ENCODE data around the gene ANO6. TPM values are rescaled to one million over a fixed set of nuclear protein-coding genes. Genes with fewer than 3 reads are reported as not detected.
"Not testable (repeated sequence)": the region's sequence is repeated elsewhere in the genome, so short reads cannot be mapped to it uniquely, and the experiment has no call there.

Gene ANO6
- total RNA-seq, 2 donors from 2014 or later = 35.2 to 55.1 TPM

DNA sequence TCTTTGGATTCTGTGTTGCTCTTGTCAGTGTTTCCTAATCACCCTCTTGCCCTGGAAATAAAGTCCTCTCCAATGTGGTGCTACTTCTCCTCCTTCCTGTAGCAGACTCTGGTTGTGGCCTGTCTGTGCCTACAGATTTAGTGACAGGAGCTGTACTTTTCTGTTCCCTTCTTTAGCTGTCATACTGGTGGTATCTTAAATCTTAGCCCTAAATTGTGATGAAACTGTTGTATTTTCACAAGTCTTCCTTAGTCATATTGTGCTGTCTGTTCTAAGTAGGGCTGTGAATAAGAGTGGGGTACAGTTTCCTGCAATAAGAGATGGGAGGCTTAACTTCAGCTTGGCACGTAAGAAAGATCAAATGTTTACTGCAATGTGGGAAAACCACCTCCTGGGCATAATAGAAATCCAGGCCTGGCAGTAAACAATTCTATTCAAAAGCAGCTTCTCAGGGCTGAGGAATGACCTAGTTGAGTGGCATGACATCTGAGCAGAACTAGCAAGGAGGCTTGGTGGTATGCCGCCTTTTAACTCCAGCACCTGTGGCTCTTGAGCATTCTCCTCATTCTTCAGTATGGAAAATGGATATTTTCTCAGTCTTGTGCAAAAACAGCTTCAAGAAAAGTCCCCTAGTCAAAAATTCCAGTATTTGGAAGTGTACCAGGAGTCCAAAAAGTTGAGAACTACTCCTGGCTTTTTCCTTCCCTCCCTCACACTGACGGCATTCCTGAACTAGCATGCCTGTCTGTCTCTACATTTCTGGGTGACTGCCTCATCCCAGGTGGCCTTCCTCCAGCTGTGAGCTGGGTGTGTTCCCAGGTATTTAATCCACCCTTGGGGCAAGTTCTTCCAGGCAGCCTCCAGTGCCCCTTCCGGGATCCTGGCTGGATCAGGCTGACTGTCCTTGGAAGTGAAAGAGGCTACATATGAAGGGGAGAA, 19.5 kb downstream of the ANO6 start:
- H3K9me3 Mint-ChIP-seq = no peaks in the 10 kb centered on the region
- ATAC-seq = peak; percentile 94
- H3K36me3 Mint-ChIP-seq = peaks cover 5% of the 10 kb centered on the region
- no peaks in the 10 kb centered on the region for H3K27me3 Mint-ChIP-seq
- peak overlapping the region; percentile 88 to 95 for H3K27ac Mint-ChIP-seq
- H3K4me3 Mint-ChIP-seq = peak overlapping the region; percentile 81
- peaks cover 59 to 68% of the 10 kb centered on the region in 2 donors for H3K4me1 Mint-ChIP-seq (ENCODE audit: low read depth in 2 of 2)
- DNase-seq (ENCODE audit: low spot score) = no peak

- Mint-ChIP-seq H3K4me1 (ENCODE audit: low read depth in 2 of 2) (peaks cover 67 to 75% of the 10 kb centered on the region in 2 donors), H3K27ac (peak overlapping the region in 1 of 2 donors; percentile 53)
- DNase-seq (ENCODE audit: low spot score); H3K4me3 Mint-ChIP-seq; H3K27me3 Mint-ChIP-seq; H3K9me3 Mint-ChIP-seq; ATAC-seq; H3K36me3 Mint-ChIP-seq: not testable (repeated sequence)
Measured at GRCh38 chr12:45236383-45236782, 20.5 kb downstream of the ANO6 start.

DNA sequence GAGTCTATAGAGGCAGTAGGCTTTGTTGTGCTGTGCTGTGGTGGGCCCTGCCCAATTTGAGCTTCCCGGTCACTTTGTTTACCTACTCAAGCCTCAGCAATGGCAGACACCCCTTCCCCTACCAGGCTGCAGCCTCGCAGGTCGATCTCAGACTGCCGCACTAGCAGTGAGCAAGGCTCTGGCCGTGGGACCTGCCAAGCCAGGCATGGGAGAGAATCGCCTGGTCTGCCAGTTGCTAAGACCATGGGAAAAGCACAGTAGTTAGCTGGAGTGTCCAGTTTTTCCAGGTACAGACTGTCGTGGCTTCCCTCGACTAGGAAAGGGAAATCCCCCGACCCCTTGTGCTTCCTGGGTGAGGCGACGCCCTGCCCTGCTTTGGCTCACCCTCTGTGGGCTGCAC, 26.3 kb downstream of the ANO6 start:
- DNase-seq (ENCODE audit: low spot score) (no peak), ATAC-seq (no peak)
- Mint-ChIP-seq H3K4me3 (no peak overlapping the region), H3K27ac (no peak overlapping the region), H3K27me3 (no peaks in the 10 kb centered on the region), H3K4me1 (ENCODE audit: low read depth in 2 of 2) (peaks cover 35 to 51% of the 10 kb centered on the region in 2 donors), H3K9me3 (no peaks in the 10 kb centered on the region), H3K36me3 (peaks cover 5% of the 10 kb centered on the region)

DNA sequence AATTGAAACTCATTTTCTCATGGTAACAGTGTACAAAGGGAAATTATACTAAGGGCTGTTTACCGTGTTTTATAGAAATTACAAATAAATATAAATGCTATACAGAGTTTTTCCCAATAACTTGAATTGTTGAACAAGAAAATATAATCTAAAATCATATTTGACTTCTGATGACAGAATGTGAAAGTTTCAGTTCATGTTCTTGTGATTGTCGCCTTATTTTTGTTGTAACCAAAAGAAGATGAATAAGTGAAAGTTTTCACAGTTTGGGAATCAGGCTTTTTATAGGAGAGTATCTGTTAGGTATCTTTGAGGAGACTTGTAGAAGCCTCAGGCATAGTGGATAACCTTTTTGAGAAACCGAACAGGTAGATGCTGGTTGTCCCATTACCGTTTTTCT, 28.1 kb downstream of the ANO6 start:
- peaks cover 5% of the 10 kb centered on the region for H3K36me3 Mint-ChIP-seq
- DNase-seq (ENCODE audit: low spot score) (no peak), ATAC-seq (no peak)
- H3K4me3 Mint-ChIP-seq = peak overlapping the region; percentile 77
- H3K27me3 Mint-ChIP-seq = no peaks in the 10 kb centered on the region
- peaks cover 34 to 52% of the 10 kb centered on the region in 2 donors for H3K4me1 Mint-ChIP-seq (ENCODE audit: low read depth in 2 of 2)
- H3K9me3 Mint-ChIP-seq = no peaks in the 10 kb centered on the region
- peak overlapping the region; percentile 68 to 89 for H3K27ac Mint-ChIP-seq

GRCh38 chr12:45244561-45245343, 28.9 kb downstream of the ANO6 start:
- Mint-ChIP-seq H3K36me3 (peaks cover 5% of the 10 kb centered on the region), H3K27ac (peak overlapping the region; percentile 68 to 89), H3K4me3 (peak overlapping the region; percentile 77), H3K9me3 (no peaks in the 10 kb centered on the region), H3K27me3 (no peaks in the 10 kb centered on the region), H3K4me1 (ENCODE audit: low read depth in 2 of 2) (peaks cover 28 to 45% of the 10 kb centered on the region in 2 donors)
- DNase-seq (ENCODE audit: low spot score) = peak; percentile 71
- peak; percentile 90 to 97 for ATAC-seq

DNA sequence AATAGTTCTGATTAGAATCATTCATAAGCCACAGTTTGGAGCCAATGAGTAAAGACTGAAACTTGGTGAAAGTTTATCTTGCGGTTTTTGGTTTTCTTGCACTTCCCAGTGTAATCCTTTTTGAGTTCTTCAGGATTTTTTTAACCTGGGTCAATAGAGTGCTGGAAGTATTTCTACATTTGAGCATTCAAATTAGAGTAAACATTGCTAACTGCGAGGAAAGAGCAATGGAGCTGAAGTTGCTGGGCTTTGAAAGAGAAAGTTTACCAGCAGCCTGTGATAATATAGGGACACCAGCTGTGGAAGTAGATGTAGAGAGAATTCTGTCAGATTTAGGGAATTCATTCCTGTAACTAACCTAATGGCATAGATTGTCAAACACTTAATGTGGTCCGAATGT, 30.3 kb downstream of the ANO6 start:
- DNase-seq (ENCODE audit: low spot score) = no peak
- H3K27me3 Mint-ChIP-seq = no peaks in the 10 kb centered on the region
- peaks cover 5% of the 10 kb centered on the region for H3K36me3 Mint-ChIP-seq
- no peak overlapping the region for H3K4me3 Mint-ChIP-seq
- no peak for ATAC-seq
- H3K4me1 Mint-ChIP-seq (ENCODE audit: low read depth in 2 of 2) = peaks cover 18 to 32% of the 10 kb centered on the region in 2 donors
- H3K27ac Mint-ChIP-seq = peak overlapping the region in 1 of 2 donors; percentile 89
- no peaks in the 10 kb centered on the region for H3K9me3 Mint-ChIP-seq

DNA sequence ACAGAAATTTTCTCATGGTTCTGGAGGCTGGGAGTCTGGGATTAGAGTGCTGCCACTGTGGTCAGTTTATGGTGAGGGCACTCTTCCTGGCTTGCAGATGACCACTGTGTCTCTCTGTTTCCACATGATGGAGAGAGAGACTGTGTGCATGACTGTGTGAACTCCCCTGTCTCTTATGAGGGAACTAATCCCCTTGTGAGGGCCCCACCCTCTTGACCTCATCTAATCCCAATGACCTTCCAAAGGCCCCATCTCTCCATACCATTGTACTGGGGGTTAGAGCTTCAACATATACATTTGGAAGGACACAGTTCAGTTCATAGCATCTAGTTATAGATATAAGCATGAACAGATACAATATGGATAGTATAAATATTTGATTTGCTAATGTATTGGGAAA, 31.7 kb downstream of the ANO6 start:
- Mint-ChIP-seq H3K36me3 (peaks cover 5% of the 10 kb centered on the region), H3K4me3 (no peak overlapping the region), H3K27ac (peak overlapping the region in 1 of 2 donors; percentile 57), H3K9me3 (no peaks in the 10 kb centered on the region), H3K27me3 (no peaks in the 10 kb centered on the region), H3K4me1 (ENCODE audit: low read depth in 2 of 2) (peaks cover 16 to 24% of the 10 kb centered on the region in 2 donors)
- ATAC-seq (no peak), DNase-seq (ENCODE audit: low spot score) (no peak)

GRCh38 chr12:45248095-45248494, 32.2 kb downstream of the ANO6 start:
- DNase-seq (ENCODE audit: low spot score) (no peak), ATAC-seq (no peak)
- Mint-ChIP-seq H3K36me3 (peaks cover 5% of the 10 kb centered on the region), H3K27ac (peak overlapping the region in 1 of 2 donors; percentile 57), H3K9me3 (no peaks in the 10 kb centered on the region), H3K4me3 (no peak overlapping the region), H3K27me3 (no peaks in the 10 kb centered on the region), H3K4me1 (ENCODE audit: low read depth in 2 of 2) (peaks cover 16 to 24% of the 10 kb centered on the region in 2 donors)

- H3K27me3 Mint-ChIP-seq = no peaks in the 10 kb centered on the region
- no peak overlapping the region for H3K27ac Mint-ChIP-seq
- no peak for DNase-seq (ENCODE audit: low spot score)
Measured at GRCh38 chr12:45254254-45254653, 38.4 kb downstream of the ANO6 start.

GRCh38 chr12:45256721-45257120, 40.8 kb downstream of the ANO6 start:
- Mint-ChIP-seq H3K4me1 (ENCODE audit: low read depth in 2 of 2) (peaks cover 37 to 41% of the 10 kb centered on the region in 2 donors), H3K27me3 (no peaks in the 10 kb centered on the region), H3K27ac (peak overlapping the region; percentile 2 to 11), H3K9me3 (no peaks in the 10 kb centered on the region), H3K36me3 (no peaks in the 10 kb centered on the region), H3K4me3 (peak overlapping the region; percentile 80)
- DNase-seq (ENCODE audit: low spot score) = no peak
- no peak for ATAC-seq

More at GRCh38 chr12:45254254-45254653, 38.4 kb downstream of the ANO6 start:
- Mint-ChIP-seq H3K36me3 (no peaks in the 10 kb centered on the region), H3K9me3 (no peaks in the 10 kb centered on the region), H3K4me3 (no peak overlapping the region), H3K4me1 (ENCODE audit: low read depth in 2 of 2) (peaks cover 24 to 25% of the 10 kb centered on the region in 2 donors)
- ATAC-seq = no peak

- peak; percentile 89 to 90 for ATAC-seq
- Mint-ChIP-seq H3K36me3 (no peaks in the 10 kb centered on the region), H3K9me3 (no peaks in the 10 kb centered on the region), H3K27me3 (no peaks in the 10 kb centered on the region), H3K4me3 (peak overlapping the region; percentile 80), H3K4me1 (ENCODE audit: low read depth in 2 of 2) (peaks cover 37 to 41% of the 10 kb centered on the region in 2 donors), H3K27ac (peak overlapping the region; percentile 2 to 11)
- DNase-seq (ENCODE audit: low spot score) = no peak
Measured at GRCh38 chr12:45257185-45257930, 41.5 kb downstream of the ANO6 start.

- ATAC-seq = no peak
- Mint-ChIP-seq H3K36me3 (no peaks in the 10 kb centered on the region), H3K27me3 (no peaks in the 10 kb centered on the region), H3K9me3 (no peaks in the 10 kb centered on the region), H3K4me3 (no peak overlapping the region), H3K27ac (no peak overlapping the region), H3K4me1 (ENCODE audit: low read depth in 2 of 2) (peaks cover 40 to 41% of the 10 kb centered on the region in 2 donors)
- DNase-seq (ENCODE audit: low spot score) = no peak
Measured at GRCh38 chr12:45259675-45260074, 43.8 kb downstream of the ANO6 start.

- ATAC-seq (no peak), DNase-seq (ENCODE audit: low spot score) (no peak)
- Mint-ChIP-seq H3K4me1 (ENCODE audit: low read depth in 2 of 2) (peaks cover 42% of the 10 kb centered on the region in 2 donors), H3K27ac (no peak overlapping the region), H3K27me3 (no peaks in the 10 kb centered on the region), H3K36me3 (no peaks in the 10 kb centered on the region), H3K4me3 (no peak overlapping the region), H3K9me3 (no peaks in the 10 kb centered on the region)
Measured at GRCh38 chr12:45260104-45260815, 44.4 kb downstream of the ANO6 start.

Measured in natural killer cell treated with Interleukin-12 subunit alpha and Interleukin-12 subunit beta and Interleukin-15 and Interleukin-18, amount 100 ng/mL, for 72 hours (primary cell).